A673 (cell line): ENCODE measurements around the gene MYO1D. TPM values are rescaled to one million over a fixed set of nuclear protein-coding genes. Genes with fewer than 3 reads are reported as not detected.

Source experiments
- BruUV-seq: library from RNA; stranded (reverse); fragments of 400-500 nt; replicated peaks from 2 replicates; lab custom pipeline; 2021; lab: Mats Ljungman, UMichigan
- CTCF ChIA-PET: fragments of 300-600 bp; sonication (Branson Sonifier 250); formaldehyde crosslinking; loops from one replicate; lab custom pipeline; 2022; ENCODE audit warnings: antibody characterized with exemption; lab: Charles Lee
- POLR2A ChIA-PET: fragments of 300-600 bp; sonication (Branson Sonifier 250); formaldehyde crosslinking; loops from one replicate; lab custom pipeline; 2022; ENCODE audit warnings: antibody characterized with exemption; ENCODE audit not compliant: low non-redundant PET; lab: Charles Lee
- DNase-seq: peaks from one replicate; pipeline ENCODE4 v3.0.0-alpha.2; 2015; ENCODE audit warnings: low spot score
- H3K27ac ChIP-seq: fragments of 200-600 bp; sonication (generic); 2 replicates; pipeline ENCODE4 v1.5.1; 2016; ENCODE audit warnings: mixed run types, low read depth, mild to moderate bottlenecking, mixed read lengths, antibody characterized with exemption, low read length; ENCODE audit not compliant: poor library complexity, severe bottlenecking
- H3K27me3 ChIP-seq: fragments of 200-600 bp; sonication (generic); replicated peaks from 2 replicates; pipeline ENCODE4 v1.6.1; 2017; ENCODE audit warnings: mixed run types, low read depth, mild to moderate bottlenecking, mixed read lengths, antibody characterized with exemption, low read length; ENCODE audit not compliant: insufficient read depth, poor library complexity
- H3K36me3 ChIP-seq: fragments of 200-600 bp; sonication (generic); 2 replicates; pipeline ENCODE4 v1.6.1; 2016; ENCODE audit warnings: mixed run types, mild to moderate bottlenecking, mixed read lengths, antibody characterized with exemption, low read length; ENCODE audit not compliant: insufficient read depth, poor library complexity, severe bottlenecking
- H3K4me1 ChIP-seq: fragments of 200-600 bp; sonication (generic); 2 replicates; pipeline ENCODE4 v1.6.1; 2017; ENCODE audit warnings: mixed run types, mild to moderate bottlenecking, mixed read lengths, antibody characterized with exemption, low read length; ENCODE audit not compliant: insufficient read depth, poor library complexity, severe bottlenecking
- H3K4me3 ChIP-seq: fragments of 200-600 bp; sonication (generic); 2 replicates; pipeline ENCODE4 v1.5.1; 2016; ENCODE audit warnings: low read depth, mixed run types, mild to moderate bottlenecking, mixed read lengths, low read length; ENCODE audit not compliant: poor library complexity, severe bottlenecking
- H3K9me3 ChIP-seq: fragments of 200-600 bp; sonication (generic); 2 replicates; pipeline ENCODE4 v1.6.1; 2016; ENCODE audit warnings: mixed run types, low read depth, mild to moderate bottlenecking, mixed read lengths, antibody characterized with exemption, low read length; ENCODE audit not compliant: poor library complexity, severe bottlenecking
- CTCF ChIP-seq: fragments of 300-800, 200-600 bp; sonication (generic); conservative IDR thresholded peaks from 2 replicates; pipeline ENCODE4 v1.5.1; 2017; ENCODE audit warnings: low read depth, mild to moderate bottlenecking, antibody characterized with exemption, low read length, moderate library complexity, mixed read lengths
- EZH2 ChIP-seq: fragments of 200-600 bp; sonication (generic); IDR thresholded peaks from 2 replicates; pipeline ENCODE4 v1.6.1; 2017; ENCODE audit warnings: borderline replicate concordance, low read depth, mild to moderate bottlenecking, mixed read lengths, antibody characterized with exemption, low read length; ENCODE audit not compliant: poor library complexity, severe bottlenecking
- intact Hi-C: fragments of 100-400 bp; cut with micrococcal nuclease; formaldehyde crosslinking; loops from one replicate; pipeline ENCODE4 v1.10.0; 2022; ENCODE audit not compliant: unreplicated experiment
- total RNA-seq: library from RNA; stranded (reverse); gene quantifications from 2 replicates; pipeline ENCODE4 v1.2.3, GENCODE V29; 2021

Gene MYO1D
- total RNA-seq, 1 experiment from 2014 or later = 10.4 TPM

- Histone ChIP-seq H3K36me3 (no peaks in the 10 kb centered on the region), H3K4me1 (no peaks in the 10 kb centered on the region), H3K4me3 (no peak overlapping the region), H3K27ac (no peak overlapping the region), H3K27me3 (no peaks in the 10 kb centered on the region), H3K9me3 (no peaks in the 10 kb centered on the region)
- no peak for DNase-seq
- BruUV-seq = no TSS peak
- ChIA-PET CTCF (no interaction called here), POLR2A (no interaction called here)
- no peak for TF ChIP-seq EZH2
- no peak for TF ChIP-seq CTCF
- intact Hi-C loops = no loop called here
Observed at GRCh38 chr17:32591405-32591804, 285.5 kb downstream of the MYO1D start.

GRCh38 chr17:32590974-32591373 lies 285.9 kb downstream of the MYO1D start:
- H3K4me3 ChIP-seq = no peak overlapping the region
- H3K4me1 ChIP-seq = no peaks in the 10 kb centered on the region
- H3K9me3 ChIP-seq = no peaks in the 10 kb centered on the region
- no peak for TF ChIP-seq CTCF
- no peak for TF ChIP-seq EZH2
- DNase-seq = no peak
- no peaks in the 10 kb centered on the region for H3K36me3 ChIP-seq
- ChIA-PET POLR2A (no interaction called here), CTCF (no interaction called here)
- BruUV-seq = no TSS peak
- no peak overlapping the region for H3K27ac ChIP-seq
- intact Hi-C loops = no loop called here
- H3K27me3 ChIP-seq = no peaks in the 10 kb centered on the region

GRCh38 chr17:32588982-32589381 lies 287.9 kb downstream of the MYO1D start:
- no peak overlapping the region for H3K4me3 ChIP-seq
- ChIA-PET POLR2A (no interaction called here), CTCF (no interaction called here)
- no peak for DNase-seq
- H3K27me3 ChIP-seq = no peaks in the 10 kb centered on the region
- no peaks in the 10 kb centered on the region for H3K36me3 ChIP-seq
- H3K4me1 ChIP-seq = no peaks in the 10 kb centered on the region
- H3K9me3 ChIP-seq = no peaks in the 10 kb centered on the region
- intact Hi-C loops = no loop called here
- BruUV-seq = no TSS peak
- no peak overlapping the region for H3K27ac ChIP-seq
- TF ChIP-seq CTCF = 0 out of 2 replicates have a peak, but pooled peaks have one; percentile 16
- TF ChIP-seq EZH2 = no peak
